GM12878 (cell line): Measurements from ENCODE around the gene BPGM.

ENCODE experiments used
- CEBPB ChIP-seq, 2 experiments: fragments of 150-350 bp in 1 of 2; IDR thresholded peaks; 2 replicates each; pipeline ENCODE4 v1.6.1; 2012 to 2014; ENCODE audit warnings: low read depth in 2 of 2, low read length in 2 of 2, borderline replicate concordance in 1 of 2, inconsistent platforms in 1 of 2
- CREM ChIP-seq: IDR thresholded peaks from 2 replicates; pipeline ENCODE4 v1.6.1; 2014; ENCODE audit warnings: antibody characterized with exemption, low read depth
- EP300 ChIP-seq, 2 experiments: fragments of 150-350 bp in 1 of 2; IDR thresholded peaks; 2 replicates each; pipeline ENCODE4 v1.6.1; 2011 to 2012; ENCODE audit warnings: low read depth in 2 of 2, low read length in 2 of 2, borderline replicate concordance in 1 of 2, improper control_type of control experiment in 1 of 2, inconsistent platforms in 1 of 2; ENCODE audit not compliant: control insufficient read depth in 1 of 2
- MLLT1 ChIP-seq: fragments of 450-650 bp; IDR thresholded peaks from 2 replicates; pipeline ENCODE4 v1.6.1; 2016; ENCODE audit warnings: mild to moderate bottlenecking
- NR2C1 ChIP-seq: fragments of 450-650 bp; IDR thresholded peaks from 2 replicates; pipeline ENCODE4 v1.6.1; 2017; ENCODE audit warnings: antibody characterized with exemption, mild to moderate bottlenecking, moderate library complexity
- RFX5 ChIP-seq: IDR thresholded peaks from 2 replicates; pipeline ENCODE4 v1.6.1; 2011; ENCODE audit warnings: low read depth, low read length, improper control_type of control experiment
- SKIL ChIP-seq: fragments of 450-650 bp; IDR thresholded peaks from 2 replicates; pipeline ENCODE4 v1.6.1; 2017; ENCODE audit warnings: mild to moderate bottlenecking, low read depth, inconsistent platforms; ENCODE audit not compliant: poor library complexity, severe bottlenecking
- SUZ12 ChIP-seq: fragments of 200-600 bp; sonication (generic); IDR thresholded peaks from one replicate; pipeline ENCODE4 v1.6.1; 2018; ENCODE audit warnings: antibody characterized with exemption, mild to moderate bottlenecking; ENCODE audit not compliant: unreplicated experiment
- TF ChIP-seq, protein P1 (sequence below), 3 experiments: IDR thresholded peaks in 2 of 3; conservative IDR thresholded peaks in 1 of 3; 2 replicates each; pipeline ENCODE4 v1.5.1; 2011; ENCODE audit warnings: low read depth in 3 of 3, low read length in 3 of 3, mild to moderate bottlenecking in 3 of 3, control low read depth in 2 of 3, moderate library complexity in 2 of 3, inconsistent platforms in 1 of 3, mixed read lengths in 1 of 3; ENCODE audit not compliant: control insufficient read depth in 2 of 3, insufficient read depth in 1 of 3; ENCODE audit errors: extremely low read depth in 1 of 3
- TF ChIP-seq, protein P2 (sequence below): fragments of 450-650 bp; IDR thresholded peaks from 2 replicates; pipeline ENCODE4 v1.6.1; 2018; ENCODE audit warnings: mild to moderate bottlenecking, low read depth, moderate library complexity; ENCODE audit not compliant: partially characterized antibody

- no peak for TF ChIP-seq SUZ12
- TF ChIP-seq SKIL, result no peak
- TF ChIP-seq RFX5, result no peak
- TF ChIP-seq EP300 (IDR thresholded peaks at IDR 0.05; ENCODE audit: borderline replicate concordance in 1 of 2, control insufficient read depth in 1 of 2, low read depth in 2 of 2, low read length in 2 of 2), result no peak
- TF ChIP-seq, protein P1, sequence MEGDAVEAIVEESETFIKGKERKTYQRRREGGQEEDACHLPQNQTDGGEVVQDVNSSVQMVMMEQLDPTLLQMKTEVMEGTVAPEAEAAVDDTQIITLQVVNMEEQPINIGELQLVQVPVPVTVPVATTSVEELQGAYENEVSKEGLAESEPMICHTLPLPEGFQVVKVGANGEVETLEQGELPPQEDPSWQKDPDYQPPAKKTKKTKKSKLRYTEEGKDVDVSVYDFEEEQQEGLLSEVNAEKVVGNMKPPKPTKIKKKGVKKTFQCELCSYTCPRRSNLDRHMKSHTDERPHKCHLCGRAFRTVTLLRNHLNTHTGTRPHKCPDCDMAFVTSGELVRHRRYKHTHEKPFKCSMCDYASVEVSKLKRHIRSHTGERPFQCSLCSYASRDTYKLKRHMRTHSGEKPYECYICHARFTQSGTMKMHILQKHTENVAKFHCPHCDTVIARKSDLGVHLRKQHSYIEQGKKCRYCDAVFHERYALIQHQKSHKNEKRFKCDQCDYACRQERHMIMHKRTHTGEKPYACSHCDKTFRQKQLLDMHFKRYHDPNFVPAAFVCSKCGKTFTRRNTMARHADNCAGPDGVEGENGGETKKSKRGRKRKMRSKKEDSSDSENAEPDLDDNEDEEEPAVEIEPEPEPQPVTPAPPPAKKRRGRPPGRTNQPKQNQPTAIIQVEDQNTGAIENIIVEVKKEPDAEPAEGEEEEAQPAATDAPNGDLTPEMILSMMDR (IDR thresholded peaks at IDR 0.05 in 2 of 3, conservative IDR thresholded peaks at IDR 0.05 in 1 of 3; ENCODE audit: control insufficient read depth in 2 of 3, extremely low read depth in 1 of 3, insufficient read depth in 1 of 3, low read depth in 3 of 3, low read length in 3 of 3), result no peak
- no peak for TF ChIP-seq CREM
- TF ChIP-seq CEBPB (IDR thresholded peaks at IDR 0.05; ENCODE audit: borderline replicate concordance in 1 of 2, low read depth in 2 of 2, low read length in 2 of 2), result no peak
- TF ChIP-seq, protein P2, sequence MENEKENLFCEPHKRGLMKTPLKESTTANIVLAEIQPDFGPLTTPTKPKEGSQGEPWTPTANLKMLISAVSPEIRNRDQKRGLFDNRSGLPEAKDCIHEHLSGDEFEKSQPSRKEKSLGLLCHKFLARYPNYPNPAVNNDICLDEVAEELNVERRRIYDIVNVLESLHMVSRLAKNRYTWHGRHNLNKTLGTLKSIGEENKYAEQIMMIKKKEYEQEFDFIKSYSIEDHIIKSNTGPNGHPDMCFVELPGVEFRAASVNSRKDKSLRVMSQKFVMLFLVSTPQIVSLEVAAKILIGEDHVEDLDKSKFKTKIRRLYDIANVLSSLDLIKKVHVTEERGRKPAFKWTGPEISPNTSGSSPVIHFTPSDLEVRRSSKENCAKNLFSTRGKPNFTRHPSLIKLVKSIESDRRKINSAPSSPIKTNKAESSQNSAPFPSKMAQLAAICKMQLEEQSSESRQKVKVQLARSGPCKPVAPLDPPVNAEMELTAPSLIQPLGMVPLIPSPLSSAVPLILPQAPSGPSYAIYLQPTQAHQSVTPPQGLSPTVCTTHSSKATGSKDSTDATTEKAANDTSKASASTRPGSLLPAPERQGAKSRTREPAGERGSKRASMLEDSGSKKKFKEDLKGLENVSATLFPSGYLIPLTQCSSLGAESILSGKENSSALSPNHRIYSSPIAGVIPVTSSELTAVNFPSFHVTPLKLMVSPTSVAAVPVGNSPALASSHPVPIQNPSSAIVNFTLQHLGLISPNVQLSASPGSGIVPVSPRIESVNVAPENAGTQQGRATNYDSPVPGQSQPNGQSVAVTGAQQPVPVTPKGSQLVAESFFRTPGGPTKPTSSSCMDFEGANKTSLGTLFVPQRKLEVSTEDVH, result no peak
- TF ChIP-seq NR2C1, result no peak
- TF ChIP-seq MLLT1, result no peak
These were observed 74.5 kb downstream of the BPGM start for GRCh38 chr7:134721171-134721570.
